ENCODE measurements around the gene NDST4. TPM values are rescaled to one million over a fixed set of nuclear protein-coding genes. Genes with fewer than 3 reads are reported as not detected.

Gene NDST4
- total and polyA plus RNA-seq, 2 of the 4 experiments (the other 2 are of a cell fraction): not detected

DNA sequence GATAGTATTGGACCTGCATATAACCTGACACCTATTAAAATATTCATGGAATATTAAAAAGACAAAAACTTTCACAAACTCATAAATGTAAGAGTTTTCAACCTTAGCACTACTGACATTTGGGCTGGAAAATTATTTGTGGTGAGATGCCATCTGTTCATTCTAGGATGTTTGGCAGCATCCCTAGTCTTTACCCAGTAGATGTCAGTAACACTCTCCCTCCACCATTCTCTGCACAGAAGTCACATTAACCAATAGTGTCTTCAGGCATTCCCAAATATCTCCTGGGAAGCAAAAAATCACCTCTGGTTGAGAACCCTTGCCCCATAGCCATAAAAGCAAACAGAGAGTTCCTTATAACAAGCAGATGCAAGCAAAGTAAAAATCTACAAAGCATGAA lies 41.4 kb upstream of the NDST4 start:
- CTCF ChIA-PET: interaction anchor here (0.6 kb wide), 1 partner anchor 658 kb away, joined by 3 read pairs; no protein-coding TSS in a partner anchor
- no peak for TF ChIP-seq MAFK (IDR thresholded peaks at IDR 0.05; ENCODE audit: low read depth, low read length)
- TF ChIP-seq SMC3 (IDR thresholded peaks at IDR 0.05; ENCODE audit: low read depth, low read length): no peak
- TF ChIP-seq BHLHE40 (IDR thresholded peaks at IDR 0.05; ENCODE audit: low read depth, low read length): no peak
- no peak for TF ChIP-seq POLR2A (IDR thresholded peaks at IDR 0.05; ENCODE audit: low read depth, low read length)
- TF ChIP-seq MAZ (IDR thresholded peaks at IDR 0.05; ENCODE audit: borderline replicate concordance, low read depth, low read length): no peak
- no peak for TF ChIP-seq CHD1 (IDR thresholded peaks at IDR 0.05; ENCODE audit: low read depth, low read length)
- TF ChIP-seq RFX5 (IDR thresholded peaks at IDR 0.05; ENCODE audit: low read depth, low read length): no peak
- no peak for TF ChIP-seq CEBPB (IDR thresholded peaks at IDR 0.05; ENCODE audit: low read depth, low read length)
- TF ChIP-seq NFE2L2 (IDR thresholded peaks at IDR 0.05; ENCODE audit: low read depth, low read length): no peak
- no peak for TF ChIP-seq RCOR1 (IDR thresholded peaks at IDR 0.05; ENCODE audit: insufficient replicate concordance, low read length)
- TF ChIP-seq, protein P1, sequence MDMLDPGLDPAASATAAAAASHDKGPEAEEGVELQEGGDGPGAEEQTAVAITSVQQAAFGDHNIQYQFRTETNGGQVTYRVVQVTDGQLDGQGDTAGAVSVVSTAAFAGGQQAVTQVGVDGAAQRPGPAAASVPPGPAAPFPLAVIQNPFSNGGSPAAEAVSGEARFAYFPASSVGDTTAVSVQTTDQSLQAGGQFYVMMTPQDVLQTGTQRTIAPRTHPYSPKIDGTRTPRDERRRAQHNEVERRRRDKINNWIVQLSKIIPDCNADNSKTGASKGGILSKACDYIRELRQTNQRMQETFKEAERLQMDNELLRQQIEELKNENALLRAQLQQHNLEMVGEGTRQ (IDR thresholded peaks at IDR 0.05; ENCODE audit: low read depth, low read length): no peak
- TF ChIP-seq, protein P2, sequence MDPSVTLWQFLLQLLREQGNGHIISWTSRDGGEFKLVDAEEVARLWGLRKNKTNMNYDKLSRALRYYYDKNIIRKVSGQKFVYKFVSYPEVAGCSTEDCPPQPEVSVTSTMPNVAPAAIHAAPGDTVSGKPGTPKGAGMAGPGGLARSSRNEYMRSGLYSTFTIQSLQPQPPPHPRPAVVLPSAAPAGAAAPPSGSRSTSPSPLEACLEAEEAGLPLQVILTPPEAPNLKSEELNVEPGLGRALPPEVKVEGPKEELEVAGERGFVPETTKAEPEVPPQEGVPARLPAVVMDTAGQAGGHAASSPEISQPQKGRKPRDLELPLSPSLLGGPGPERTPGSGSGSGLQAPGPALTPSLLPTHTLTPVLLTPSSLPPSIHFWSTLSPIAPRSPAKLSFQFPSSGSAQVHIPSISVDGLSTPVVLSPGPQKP (IDR thresholded peaks at IDR 0.05; ENCODE audit: borderline replicate concordance, low read depth, low read length): no peak
- no peak for TF ChIP-seq RAD21 (IDR thresholded peaks at IDR 0.05; ENCODE audit: low read length)
- TF ChIP-seq, protein P3, sequence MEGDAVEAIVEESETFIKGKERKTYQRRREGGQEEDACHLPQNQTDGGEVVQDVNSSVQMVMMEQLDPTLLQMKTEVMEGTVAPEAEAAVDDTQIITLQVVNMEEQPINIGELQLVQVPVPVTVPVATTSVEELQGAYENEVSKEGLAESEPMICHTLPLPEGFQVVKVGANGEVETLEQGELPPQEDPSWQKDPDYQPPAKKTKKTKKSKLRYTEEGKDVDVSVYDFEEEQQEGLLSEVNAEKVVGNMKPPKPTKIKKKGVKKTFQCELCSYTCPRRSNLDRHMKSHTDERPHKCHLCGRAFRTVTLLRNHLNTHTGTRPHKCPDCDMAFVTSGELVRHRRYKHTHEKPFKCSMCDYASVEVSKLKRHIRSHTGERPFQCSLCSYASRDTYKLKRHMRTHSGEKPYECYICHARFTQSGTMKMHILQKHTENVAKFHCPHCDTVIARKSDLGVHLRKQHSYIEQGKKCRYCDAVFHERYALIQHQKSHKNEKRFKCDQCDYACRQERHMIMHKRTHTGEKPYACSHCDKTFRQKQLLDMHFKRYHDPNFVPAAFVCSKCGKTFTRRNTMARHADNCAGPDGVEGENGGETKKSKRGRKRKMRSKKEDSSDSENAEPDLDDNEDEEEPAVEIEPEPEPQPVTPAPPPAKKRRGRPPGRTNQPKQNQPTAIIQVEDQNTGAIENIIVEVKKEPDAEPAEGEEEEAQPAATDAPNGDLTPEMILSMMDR (conservative IDR thresholded peaks at IDR 0.05; ENCODE audit: low read depth, low read length): no peak
- H4K8ac ChIP-seq (ENCODE audit: low read depth in 2 of 2, low read length in 2 of 2): no peak overlapping the region
- no peaks in the 10 kb centered on the region for H3K9me1 ChIP-seq (ENCODE audit: insufficient read depth, low read length)
- no peaks in the 10 kb centered on the region for H3K36me3 ChIP-seq (ENCODE audit: control insufficient read depth, insufficient read depth, low read length)
- DNase-seq (no peak), ATAC-seq (ENCODE audit: low read depth) (no peak)
- no peak overlapping the region for H2AK5ac ChIP-seq (ENCODE audit: low read depth, low read length)
- intact Hi-C loops (cut with micrococcal nuclease): no loop called here
- H3K9ac ChIP-seq (ENCODE audit: low read depth, low read length): no peak overlapping the region
- H2BK120ac ChIP-seq (ENCODE audit: low read depth, low read length): no peak overlapping the region
- no peak overlapping the region for H3K4me2 ChIP-seq (ENCODE audit: low read depth, low read length)
- no peak overlapping the region for H2BK5ac ChIP-seq (ENCODE audit: low read depth, low read length, poor library complexity, severe bottlenecking)
- no peak overlapping the region for H3K4me3 ChIP-seq (ENCODE audit: insufficient read depth, low read depth, low read length)
- no peak overlapping the region for H4K91ac ChIP-seq (ENCODE audit: insufficient read depth, low read depth, low read length)
- H3K4ac ChIP-seq (ENCODE audit: low read depth, low read length): no peak overlapping the region
- H3K23ac ChIP-seq (ENCODE audit: low read depth, low read length): no peak overlapping the region
- no peaks in the 10 kb centered on the region for H3K9me3 ChIP-seq (ENCODE audit: control insufficient read depth, insufficient read depth, low read length)
- no peaks in the 10 kb centered on the region for H3K79me1 ChIP-seq (ENCODE audit: low read depth in 1 of 2, low read length in 2 of 2)
- H2BK15ac ChIP-seq (ENCODE audit: low read depth, low read length): no peak overlapping the region
- no peak overlapping the region for H3K14ac ChIP-seq (replicated peaks; ENCODE audit: low read depth, low read length)
- no TSS peak for BruUV-seq (replicated peaks)
- H2AFZ ChIP-seq (replicated peaks; ENCODE audit: low read length, poor library complexity): no peak overlapping the region
- H3K56ac ChIP-seq (ENCODE audit: extremely low read depth, insufficient read depth, low read length): no peak overlapping the region
- POLR2A ChIA-PET (ENCODE audit: unreplicated experiment): no interaction called here
- H4K5ac ChIP-seq (ENCODE audit: low read depth, low read length): no peak overlapping the region
- dilution Hi-C loops (cut with HindIII; ENCODE audit: low sequenced_read_pairs, unreplicated experiment): no loop called here
- no peaks in the 10 kb centered on the region for H3K27me3 ChIP-seq (ENCODE audit: control insufficient read depth, insufficient read depth, low read length)
- in situ Hi-C loops (cut with MboI; ENCODE audit: low sequenced_read_pairs): no loop called here
- H2BK20ac ChIP-seq (ENCODE audit: low read depth, low read length): no peak overlapping the region
- no peak overlapping the region for H2AK9ac ChIP-seq (replicated peaks; ENCODE audit: low read depth, low read length, poor library complexity)
- no peaks in the 10 kb centered on the region for H4K20me1 ChIP-seq (ENCODE audit: insufficient read depth, low read length)
- no peaks in the 10 kb centered on the region for H3K4me1 ChIP-seq (ENCODE audit: control insufficient read depth, insufficient read depth, low read length)
- H3K18ac ChIP-seq (ENCODE audit: low read depth, low read length): no peak overlapping the region
- no peak overlapping the region for H3K27ac ChIP-seq (ENCODE audit: insufficient read depth, low read length)
